Ramos (cell line): ENCODE data around the gene P2RX6.
"Not testable (repeated sequence)": the region's sequence is repeated elsewhere in the genome, so short reads cannot be mapped to it uniquely, and the experiment has no call there.

ENCODE experiments used
- in situ Hi-C: fragments of 300-500 bp; cut with MboI; formaldehyde crosslinking; loops from one replicate; pipeline ENCODE4 v1.14.3; 2022; ENCODE audit warnings: low sequenced_read_pairs; ENCODE audit not compliant: unreplicated experiment

The P2RX6 gene

DNA sequence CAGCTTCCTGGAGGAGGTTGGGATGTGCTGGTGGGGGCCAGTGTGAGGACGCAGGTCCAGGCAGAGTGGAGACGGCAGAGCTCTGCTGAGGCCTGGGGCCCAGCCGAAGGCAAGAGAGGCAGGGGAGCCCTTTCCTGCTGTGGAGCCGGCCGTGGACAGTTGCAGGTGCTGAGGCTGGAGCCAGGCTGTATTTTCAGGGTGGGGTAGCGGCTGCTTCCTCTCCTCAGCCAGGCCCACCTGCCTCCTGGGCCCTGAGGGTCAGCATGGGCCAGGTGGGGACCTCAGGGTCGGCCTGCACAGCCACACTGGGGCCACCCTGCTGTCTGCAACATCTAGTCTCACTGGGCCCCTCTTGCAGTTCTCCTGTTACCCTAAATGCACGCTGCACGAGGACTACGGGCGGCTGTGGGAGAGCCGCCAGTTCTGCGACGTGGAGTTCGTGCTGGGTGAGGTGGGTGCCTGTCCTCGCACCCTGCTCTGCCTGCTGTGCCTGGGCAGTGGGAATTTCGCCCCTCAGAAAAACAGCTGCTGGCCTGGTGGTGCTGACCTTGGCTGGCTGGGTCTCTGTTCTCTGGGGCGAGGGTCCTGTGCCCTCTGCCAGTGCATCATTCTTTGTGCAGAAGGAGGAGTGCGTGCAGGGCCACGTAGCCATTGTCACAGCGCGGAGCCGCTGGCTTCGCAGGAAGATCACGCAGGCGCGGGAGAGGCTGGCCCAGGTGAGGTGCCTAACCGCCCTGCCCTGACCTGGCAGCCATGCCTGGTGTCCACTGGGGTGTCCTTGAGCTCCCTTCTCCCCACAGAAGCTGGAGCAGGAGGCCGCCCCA is 21.4 kb upstream of the P2RX6 start:
- in situ Hi-C loops: no loop called here

DNA sequence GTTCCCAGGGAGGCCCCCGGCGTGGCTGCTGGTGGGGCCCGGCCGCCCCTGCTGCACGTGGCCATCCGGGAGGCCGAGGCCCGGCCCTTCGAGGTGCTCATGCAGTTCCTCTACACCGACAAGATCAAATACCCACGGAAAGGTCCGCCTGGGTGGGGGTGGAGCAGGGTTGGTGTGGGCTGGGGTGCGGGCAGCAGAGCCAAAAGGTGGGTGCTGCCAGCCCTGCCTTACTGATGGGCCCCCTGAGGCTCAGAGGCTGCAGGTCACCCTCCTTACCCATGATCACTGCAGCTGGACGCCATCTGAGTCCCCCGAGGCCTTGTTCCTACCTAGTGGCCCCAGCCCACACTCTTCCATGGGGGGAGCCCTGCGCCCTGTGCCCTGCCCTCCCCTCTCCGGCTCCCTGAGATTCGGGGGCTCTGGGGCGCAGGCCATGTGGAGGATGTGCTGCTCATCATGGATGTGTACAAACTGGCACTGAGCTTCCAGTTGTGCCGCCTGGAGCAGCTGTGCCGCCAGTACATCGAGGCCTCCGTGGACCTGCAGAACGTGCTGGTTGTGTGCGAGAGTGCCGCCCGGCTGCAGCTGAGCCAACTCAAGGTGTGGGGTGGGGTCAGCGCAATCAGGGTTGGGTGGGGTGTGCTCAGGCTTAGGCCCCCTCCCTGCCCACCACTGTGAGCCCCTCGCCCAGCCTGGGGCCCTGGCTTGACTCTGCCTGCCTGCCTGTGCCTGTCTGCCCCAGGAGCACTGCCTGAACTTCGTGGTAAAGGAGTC is 20.6 kb upstream of the P2RX6 start:
- in situ Hi-C loops: no loop called here

DNA sequence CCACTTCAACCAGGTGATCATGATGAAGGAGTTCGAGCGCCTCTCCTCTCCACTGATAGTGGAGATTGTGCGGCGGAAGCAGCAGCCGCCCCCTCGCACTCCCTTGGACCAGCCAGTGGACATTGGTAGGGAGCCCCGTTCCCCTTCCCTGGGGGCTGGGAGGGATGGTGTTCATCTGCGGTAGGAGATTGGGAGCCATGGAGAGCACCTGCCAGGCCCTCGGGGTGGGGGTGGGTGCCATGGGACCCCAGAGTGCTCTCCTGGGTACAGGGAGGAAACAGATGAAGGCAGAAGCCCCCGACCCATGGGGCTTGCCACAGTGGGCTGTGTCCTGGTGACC is 20.1 kb upstream of the P2RX6 start:
- in situ Hi-C loops: no loop called here

DNA sequence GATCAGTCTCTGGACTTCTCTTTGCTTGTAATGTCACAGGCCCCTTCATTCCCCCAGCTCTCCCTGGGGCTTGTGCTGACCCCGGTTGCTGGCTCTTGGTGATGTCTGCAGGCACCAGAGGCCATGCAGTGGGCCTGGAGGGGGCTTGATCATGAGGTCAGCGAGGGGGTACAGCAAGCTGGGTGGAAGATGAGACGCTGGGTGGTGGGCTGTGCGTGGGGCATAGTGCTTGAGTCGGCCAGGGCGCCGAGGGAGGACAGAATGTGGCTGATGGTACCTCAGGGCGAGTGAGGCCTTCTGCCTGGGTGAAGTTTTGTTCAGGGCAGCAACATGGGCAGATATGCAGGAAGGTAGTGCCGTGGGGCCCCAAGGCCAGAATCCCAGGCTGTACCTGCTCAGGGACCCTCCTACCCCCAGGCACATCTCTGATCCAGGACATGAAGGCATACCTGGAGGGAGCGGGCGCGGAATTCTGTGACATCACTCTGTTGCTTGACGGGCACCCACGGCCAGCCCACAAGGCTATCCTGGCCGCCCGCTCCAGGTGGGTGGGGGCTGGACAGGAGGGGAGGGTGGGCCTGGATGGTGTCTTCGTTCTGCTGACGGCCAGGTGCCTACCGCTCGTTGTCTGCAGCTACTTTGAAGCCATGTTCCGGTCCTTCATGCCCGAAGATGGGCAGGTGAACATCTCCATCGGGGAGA is 19.5 kb upstream of the P2RX6 start:
- in situ Hi-C loops: no loop called here

DNA sequence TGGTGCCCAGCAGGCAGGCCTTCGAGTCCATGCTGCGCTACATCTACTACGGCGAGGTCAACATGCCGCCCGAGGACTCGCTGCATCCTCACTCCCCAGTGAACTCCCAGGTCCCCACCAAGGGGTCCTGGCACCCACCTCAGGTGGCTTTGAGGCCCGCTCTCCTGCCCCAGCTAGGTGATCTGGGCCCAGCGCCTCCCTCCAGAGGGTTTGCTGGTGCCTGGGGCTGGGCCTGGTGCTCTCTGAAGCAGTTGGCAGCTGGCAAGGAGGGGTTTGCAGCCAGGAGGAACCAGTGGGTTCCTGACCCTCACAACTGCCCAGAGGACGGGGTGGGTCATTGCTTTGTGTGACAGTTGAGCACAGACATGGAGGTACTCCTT is 18.9 kb upstream of the P2RX6 start:
- in situ Hi-C loops: no loop called here

DNA sequence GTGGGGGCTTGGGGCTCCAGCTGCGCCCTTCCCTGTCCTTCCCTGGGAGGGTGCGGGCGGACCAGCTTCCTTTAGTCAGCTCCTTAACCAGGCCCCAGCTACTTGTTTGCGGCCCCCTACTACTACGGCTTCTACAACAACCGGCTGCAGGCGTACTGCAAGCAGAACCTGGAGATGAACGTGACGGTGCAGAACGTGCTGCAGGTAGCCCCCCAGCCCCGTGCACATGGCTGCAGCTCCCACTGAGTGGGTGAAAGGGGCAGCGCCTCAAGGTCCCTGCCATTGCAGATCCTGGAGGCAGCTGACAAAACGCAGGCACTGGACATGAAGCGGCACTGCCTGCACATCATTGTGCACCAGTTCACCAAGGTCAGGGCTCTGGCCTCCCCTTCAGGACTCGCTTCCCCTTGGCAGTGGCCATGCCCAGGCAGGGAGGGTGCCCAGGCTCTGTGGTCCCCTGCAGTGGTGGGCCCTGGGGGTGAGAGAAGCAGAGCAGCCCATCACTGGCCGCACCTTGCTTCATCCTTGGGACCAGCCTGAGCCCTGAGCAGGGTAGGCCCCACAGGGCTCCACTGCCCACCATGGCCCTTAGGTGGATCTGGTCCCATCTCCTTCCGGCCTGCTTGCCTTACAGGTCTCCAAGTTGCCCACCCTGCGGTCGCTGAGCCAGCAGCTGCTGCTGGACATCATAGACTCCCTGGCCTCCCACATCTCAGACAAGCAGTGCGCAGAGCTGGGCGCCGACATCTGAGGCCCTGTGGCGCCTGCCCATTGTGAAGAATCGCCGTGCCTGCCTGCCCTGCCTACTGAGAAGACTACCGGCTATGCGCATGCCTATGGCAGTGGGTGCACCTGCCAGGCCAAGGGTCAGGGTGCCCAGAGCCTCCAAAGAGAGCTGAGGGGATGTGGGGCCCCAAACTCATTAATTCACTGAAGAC is 18.1 kb upstream of the P2RX6 start:
- in situ Hi-C loops: no loop called here

DNA sequence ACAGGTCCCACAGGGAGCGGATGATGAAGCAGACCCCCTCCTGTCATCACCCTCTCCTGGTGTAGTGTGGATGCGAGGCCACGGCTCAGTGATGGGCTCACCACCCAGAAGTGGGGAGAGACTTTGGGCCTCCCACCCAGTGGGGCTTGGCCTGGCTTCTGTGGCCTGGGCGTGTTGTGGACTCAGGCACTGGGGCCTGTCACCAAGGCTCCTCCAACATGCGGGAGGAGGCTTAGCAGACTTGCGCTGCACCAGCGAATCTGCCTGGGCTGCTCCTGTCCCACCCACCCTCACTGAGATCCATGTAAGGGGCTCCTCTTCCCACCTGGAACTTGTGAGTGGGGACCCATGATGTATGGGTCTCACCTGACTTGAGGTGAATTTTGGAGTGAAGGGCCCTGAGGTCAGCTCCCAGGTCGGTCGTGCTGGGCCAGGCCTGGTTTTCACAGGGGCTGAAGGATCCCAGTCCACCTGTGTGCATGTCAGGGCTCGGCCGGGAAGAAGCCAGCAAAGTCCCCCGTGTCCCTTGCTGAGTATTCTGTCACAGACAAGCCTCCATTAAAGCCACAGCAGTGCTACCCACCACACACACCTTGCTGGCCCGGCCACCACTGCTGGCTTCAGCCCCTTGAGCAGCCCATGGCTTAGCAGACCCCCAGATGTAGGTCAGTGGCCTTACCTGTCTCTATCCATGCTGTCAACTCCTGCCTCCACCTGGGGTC is 17.3 kb upstream of the P2RX6 start:
- in situ Hi-C loops: no loop called here

DNA sequence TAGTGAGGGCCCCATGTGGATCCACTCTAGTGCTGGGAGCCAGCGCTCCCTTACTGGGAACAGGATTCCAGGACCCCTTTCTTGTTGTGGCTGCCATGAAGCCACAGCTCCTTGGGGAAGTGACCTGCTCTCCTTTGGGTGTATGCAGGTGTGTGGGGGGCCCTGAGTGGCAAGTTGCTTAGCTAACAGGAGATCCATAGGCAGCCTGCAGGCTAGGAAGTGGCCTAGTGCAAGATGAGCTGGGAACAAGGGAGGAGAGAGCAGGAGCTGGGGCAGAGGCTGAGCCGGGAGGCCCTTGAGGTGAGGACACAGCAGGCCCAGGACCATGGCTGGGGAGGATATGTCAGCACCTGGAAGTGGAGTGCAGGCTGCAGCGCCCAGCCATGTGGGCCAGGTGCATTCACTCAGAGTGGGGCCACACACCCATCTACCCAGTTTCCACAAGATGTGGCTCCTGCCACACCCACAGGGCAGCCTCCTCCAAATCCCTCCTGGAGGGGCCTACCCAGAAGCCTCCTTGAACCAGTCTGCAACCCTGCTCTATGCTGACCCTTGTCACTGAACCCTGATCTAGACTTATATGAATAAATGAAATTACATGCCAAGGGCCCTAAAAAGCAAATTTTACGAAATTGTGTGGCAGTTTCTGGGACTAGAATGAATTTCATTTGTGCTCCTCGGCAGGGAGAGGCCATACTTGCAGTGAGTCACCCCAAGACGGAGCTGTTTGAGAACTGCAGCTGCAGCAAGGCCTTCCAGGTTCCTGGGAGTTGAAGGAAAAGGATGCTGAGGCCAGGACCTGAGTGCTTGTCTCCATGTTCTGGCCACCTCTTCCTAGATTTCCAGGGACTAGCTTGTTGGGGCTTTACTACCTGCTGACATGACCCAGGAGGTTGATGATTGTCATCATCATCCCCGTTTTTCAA is 16.3 kb upstream of the P2RX6 start:
- in situ Hi-C loops: no loop called here

DNA sequence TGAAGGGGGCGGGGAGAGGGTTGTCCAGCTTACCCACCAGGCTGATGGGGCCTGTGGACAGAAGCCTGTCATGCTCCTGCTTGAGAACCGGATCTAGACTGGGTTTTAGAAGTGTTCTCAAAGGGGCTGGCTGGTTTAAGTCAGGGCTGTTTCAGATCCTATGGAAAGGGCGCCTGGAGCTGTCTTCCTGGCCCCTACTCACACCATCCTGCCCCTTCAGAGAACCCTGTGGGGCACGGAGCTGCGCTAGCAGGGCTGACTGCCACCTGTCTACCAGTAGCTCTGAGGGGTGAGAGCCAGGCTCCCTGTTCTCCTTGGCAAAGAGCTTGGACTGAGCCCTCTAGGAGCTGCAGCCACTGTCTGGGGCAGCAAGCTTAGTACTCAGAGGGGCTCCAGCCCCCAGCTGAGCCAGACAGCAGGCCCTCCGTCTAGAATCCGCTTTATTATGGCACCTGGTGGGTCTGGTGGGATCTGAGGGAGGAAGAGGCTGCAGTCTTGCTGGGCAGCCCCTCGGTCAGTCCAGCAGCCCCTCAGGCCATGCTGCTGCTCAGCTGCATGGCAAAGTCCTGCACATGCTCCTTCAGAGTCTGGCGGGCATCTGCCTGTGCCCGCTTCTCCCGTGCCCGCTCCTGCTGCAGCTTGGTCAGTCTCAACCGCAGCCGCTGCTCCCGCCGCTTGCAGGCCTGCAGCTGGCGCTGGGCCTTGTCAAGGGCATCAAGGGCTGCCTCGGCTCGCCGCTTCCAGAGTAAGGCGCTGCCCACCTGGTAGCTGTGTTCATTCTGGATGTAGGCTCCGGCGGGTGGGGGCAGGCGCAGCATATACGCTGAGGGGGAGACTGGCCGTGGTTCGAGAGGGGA is 15.4 kb upstream of the P2RX6 start:
- in situ Hi-C loops: no loop called here

DNA sequence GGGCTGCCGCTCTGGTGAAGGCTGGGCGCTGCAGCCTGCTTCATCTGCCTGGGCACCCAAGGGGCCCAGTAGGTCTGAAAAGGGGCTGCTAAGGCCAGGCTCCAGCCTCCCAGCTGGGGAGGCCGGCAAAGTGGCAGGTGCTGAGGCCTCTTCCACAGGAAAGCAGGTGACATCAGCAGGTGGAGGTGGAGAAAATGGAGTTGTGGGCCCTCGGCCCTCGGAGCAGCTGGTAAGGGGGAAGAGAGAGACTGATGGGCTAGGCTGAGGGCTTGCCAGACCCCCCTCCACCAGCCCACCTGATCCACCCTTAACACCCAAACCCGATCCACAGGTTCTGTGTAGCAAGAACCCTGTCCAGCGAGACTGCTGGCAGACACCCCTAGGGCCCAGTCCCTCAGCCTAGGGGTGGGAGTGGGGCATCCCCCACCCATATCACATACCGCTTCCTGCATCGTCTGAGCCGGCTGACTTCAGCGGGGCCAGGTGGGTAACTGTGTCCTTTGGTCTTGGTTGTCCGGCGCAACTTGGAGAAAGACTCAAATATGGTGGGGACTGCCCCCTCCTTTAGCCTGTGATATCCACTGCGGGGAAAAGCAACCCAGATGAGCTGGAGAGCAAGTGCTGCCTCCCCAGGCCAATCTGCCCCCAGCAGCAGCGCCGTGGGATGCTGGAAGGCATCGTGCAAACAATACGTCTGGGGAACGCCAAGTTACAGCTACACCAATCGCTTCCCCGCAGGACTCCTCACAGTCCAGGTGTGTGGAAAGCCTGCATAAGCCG is 14.6 kb upstream of the P2RX6 start:
- in situ Hi-C loops: no loop called here

DNA sequence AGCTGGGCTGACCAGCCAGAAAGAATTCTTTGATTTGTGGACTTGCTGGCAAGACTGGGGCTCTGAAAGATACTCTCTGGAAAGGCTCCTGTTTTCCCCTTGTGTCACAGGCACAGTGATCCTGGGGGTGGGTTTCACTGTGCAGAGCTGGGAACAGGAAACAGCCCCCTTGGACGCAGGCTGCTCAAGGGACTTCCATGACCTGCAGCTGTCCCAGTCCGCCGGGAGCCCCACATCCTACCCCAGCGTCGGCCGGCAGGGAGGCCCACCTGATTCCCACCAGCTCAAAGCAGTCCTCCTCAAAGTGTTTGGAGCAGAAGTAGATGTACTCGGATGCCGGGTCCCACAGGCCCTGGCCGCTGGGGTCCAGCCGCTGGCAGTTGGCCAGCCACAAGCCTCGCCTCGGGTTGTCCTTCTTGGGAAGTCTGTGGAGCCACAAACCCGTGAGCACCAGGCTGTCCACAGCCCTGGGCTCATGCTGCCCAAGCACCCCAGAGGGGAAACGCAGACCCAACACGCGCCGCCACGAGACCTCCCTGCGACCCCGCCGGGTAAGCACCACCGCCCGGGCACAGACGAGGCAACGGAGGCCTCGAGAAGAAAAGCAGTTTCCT is 13.9 kb upstream of the P2RX6 start:
- in situ Hi-C loops: no loop called here

DNA sequence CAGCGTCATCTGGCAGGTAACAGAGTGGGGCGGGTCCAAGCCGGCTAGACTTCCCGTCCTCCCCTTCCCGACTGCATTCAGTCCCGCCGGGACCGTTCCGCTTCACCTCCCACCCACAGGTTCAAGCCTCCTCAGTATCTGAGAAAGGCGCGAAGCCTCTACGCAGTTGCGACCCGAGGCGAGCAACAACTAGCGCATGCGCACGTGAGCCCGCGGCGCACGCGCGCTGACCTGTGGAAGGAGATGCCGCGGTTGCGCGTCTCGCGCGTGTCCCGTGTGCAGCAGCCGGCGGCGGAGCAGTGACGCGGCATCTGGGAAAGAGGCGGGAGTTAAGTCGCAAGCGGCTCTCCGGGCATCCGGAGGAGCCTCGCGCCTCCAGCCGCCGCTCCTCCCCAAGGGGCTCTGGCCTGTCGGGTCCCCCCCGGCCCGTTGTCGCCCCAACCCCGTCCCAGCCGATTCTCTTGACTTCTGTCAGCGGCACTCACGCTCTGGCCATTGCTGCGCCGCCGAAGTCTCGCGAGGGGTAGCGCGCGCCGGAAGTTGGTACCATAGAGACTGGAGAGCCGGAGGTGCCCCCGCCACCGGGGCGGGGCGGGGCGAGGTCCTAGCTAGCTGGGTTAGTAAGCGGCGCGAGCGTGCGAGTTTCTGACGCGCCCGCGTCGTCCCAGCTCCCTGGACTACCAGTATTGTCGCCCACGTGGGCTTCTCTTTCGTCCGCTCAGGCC is 13.2 kb upstream of the P2RX6 start, which contains the start of gene THAP7:
TSS of gene THAP7 (minus strand) at position 518 of the 725 bp plus-strand sequence. CDS start at position 311, 207 bp downstream.
- in situ Hi-C loops: no loop called here

DNA sequence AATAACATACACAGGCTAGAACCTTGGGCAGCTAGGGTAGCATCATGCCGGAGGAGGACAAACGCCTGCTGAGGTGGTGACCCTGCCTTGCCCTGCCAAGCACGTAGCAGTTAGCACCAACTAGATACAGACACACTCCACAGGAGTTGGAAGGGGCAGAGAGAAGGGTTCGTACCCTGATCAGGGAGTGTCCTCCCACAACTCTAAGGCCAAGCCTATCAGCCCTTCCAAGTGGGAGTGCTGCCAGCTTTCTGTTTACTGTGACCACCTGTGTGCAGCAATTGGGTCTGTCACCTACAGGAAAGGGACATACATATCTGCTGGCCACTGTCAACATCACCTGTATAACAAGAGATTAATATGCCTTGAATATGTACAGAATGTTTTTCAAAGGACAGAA is 11.2 kb upstream of the P2RX6 start:
- in situ Hi-C loops: no loop called here

DNA sequence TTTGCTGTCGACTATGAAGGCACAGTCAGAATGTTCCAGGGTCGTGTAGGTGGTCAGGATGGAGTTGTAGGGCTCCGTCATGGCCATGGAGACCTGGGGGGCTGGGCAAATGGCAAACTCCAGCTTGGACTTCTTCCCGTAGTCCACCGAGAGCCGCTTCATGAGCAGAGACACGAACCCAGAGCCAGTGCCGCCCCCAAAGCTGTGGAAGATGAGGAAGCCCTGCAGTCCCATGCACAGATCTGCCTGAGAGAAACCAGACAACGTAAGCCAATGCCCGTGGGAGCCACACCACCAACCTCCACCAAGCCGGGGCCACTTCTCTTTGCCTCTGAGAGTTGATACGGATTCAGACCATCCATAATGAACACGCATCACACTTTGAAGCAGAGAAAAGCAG is 5.8 kb upstream of the P2RX6 start:
- in situ Hi-C loops: not testable (repeated sequence)

DNA sequence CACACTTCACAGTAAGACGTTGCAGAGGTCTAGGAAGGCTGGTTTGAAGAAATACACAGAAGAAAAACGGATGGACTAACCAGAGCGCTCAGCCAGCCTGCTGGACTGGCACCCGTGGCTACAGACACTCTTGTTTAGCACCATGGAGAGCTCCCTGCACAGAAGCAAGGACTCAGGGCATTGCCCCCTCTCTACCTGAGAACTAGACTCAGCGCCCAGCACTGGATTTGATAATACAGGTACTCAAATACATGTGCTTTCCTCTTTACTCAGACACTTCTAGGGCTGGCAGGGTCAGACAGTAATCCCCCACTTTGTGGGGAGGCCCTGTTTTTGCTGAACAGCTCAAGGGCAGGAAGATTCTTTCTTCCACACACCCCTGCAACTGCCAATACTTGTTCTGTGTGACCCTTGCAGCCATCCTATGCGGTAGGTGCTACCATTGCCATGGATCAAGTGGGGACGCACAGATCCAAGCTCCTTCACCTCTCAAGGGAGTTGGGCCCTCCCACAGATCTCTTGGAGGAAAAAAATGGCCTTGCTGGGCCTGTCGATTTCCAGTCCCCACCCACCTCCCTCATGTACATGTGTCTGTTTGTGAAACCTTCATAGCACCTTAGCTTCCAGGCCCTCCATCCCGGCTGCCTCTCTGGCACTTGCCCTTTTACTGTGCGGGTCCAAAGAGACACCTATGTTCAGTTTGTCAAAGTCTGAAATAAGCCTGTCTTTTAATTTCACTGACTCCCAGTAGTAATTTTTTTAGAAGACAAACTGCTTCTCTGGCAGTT is 5.1 kb upstream of the P2RX6 start:
- in situ Hi-C loops: no loop called here
